GM13976 (cell line): ENCODE results near the gene ABCC4.

Experiments used
- DNase-seq: peaks from one replicate; pipeline ENCODE4 v3.0.0; 2012; ENCODE audit warnings: low spot score
- CTCF ChIP-seq: IDR thresholded peaks from 2 replicates; pipeline ENCODE4 v1.5.1; 2012; ENCODE audit warnings: borderline replicate concordance, mild to moderate bottlenecking; ENCODE audit not compliant: insufficient read depth; ENCODE audit errors: extremely low read depth, missing control alignments, control extremely low read depth
- in situ Hi-C: fragments of 300-500 bp; cut with MboI; formaldehyde crosslinking; loops from one replicate; pipeline ENCODE4 v1.12.0; 2022; ENCODE audit warnings: low sequenced_read_pairs, mixed read lengths, inconsistent platforms; ENCODE audit not compliant: unreplicated experiment

The ABCC4 gene

GRCh38 chr13:95258619-95259194 lies 42.5 kb downstream of the ABCC4 start:
- in situ Hi-C loops = no loop called here
- no peak for DNase-seq
- TF ChIP-seq CTCF = no peak

DNA sequence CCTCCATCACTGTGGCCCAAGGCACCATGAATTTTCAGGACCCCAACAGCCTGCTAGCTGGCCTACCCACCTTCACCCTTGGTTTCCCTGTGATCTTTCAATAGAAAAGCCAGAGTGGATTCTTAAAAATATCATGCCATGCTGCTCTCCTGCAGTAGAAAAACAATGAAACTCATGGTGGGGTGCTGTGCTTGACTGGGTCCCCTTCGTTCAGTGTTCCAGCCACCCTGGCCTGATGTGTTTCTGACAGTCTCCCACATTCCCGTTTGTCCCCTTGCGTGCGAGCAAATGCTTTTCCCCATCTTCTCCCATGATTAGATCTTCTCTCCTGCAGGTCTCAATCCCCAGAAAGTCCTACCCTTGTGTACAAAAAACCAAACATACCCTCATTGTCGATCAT lies 43.2 kb downstream of the ABCC4 start:
- no peak for TF ChIP-seq CTCF
- no peak for DNase-seq
- in situ Hi-C loops = no loop called here

GRCh38 chr13:95256091-95256490 lies 45.2 kb downstream of the ABCC4 start:
- TF ChIP-seq CTCF = no peak
- DNase-seq = no peak
- in situ Hi-C loops = no loop called here

DNA sequence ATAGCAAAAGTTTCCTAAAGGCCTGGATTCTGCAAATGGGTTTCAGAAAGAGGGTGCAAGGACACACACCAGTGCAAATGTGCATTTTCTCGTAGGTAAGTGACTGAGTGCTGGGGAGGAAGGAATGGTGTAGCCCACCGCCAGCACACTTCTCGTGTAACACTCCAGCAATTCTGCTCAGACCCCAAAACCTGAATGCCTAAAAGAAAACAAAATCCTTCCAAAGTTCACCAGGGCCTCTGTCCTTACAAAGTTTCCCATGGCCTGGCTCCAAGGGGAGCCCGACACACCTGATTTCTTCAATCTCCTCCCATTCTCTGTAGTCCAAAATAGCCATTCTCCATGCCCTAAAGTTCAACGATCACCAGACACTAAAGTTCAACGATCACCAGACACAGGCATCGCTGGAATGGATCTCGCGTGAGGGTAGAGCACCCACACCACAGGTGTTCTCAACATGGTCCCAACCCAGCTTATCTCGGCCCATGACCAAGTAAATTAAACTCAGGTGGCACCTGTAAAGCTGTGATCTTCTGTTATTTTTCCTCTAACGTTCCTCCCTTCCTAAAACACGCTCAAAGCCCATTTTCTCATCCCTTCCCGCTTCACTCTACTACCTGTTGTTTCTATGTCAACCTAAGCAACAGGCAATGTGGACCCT lies 46.0 kb downstream of the ABCC4 start:
- in situ Hi-C loops = no loop called here
- no peak for TF ChIP-seq CTCF

DNA sequence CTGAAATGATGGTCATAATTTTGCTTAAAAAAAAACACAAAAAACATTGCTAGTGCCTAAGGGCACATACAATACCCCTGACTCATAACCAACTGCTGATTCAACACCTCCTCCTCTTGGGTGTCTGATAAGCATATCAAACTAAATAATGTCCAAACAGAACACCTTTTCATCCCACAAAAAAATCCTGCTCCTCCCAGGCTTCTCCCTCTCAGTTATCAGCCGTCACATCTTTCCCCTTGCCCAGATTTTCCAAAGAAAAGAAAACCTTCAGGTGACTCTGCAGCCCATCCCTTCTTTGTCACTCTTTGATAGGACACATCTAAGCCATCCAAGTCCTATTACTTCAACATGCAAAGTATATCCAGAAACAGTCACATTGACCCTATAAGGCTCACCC lies 46.9 kb downstream of the ABCC4 start:
- in situ Hi-C loops = no loop called here
- DNase-seq = no peak
- no peak for TF ChIP-seq CTCF

More for the DNA sequence above, 46.0 kb downstream of the ABCC4 start:
- DNase-seq = no peak

GRCh38 chr13:95253033-95253432 lies 48.2 kb downstream of the ABCC4 start:
- in situ Hi-C loops = no loop called here
- no peak for TF ChIP-seq CTCF
- no peak for DNase-seq
